Epithelial cell of proximal tubule (primary cell): ENCODE measurements around the gene ACE. TPM values are rescaled to one million over a fixed set of nuclear protein-coding genes. Genes with fewer than 3 reads are reported as not detected.

ENCODE experiments used
- DNase-seq: peaks from one replicate; pipeline ENCODE4 v3.0.0-alpha.2; 2011; ENCODE audit warnings: low read depth
- H3K4me3 ChIP-seq: 2 replicates; pipeline ENCODE4 v1.5.1; 2011; ENCODE audit warnings: low read depth, mild to moderate bottlenecking, low read length
- CTCF ChIP-seq: conservative IDR thresholded peaks from 2 replicates; pipeline ENCODE4 v1.5.1; 2012; ENCODE audit warnings: low read depth, mild to moderate bottlenecking, low read length
- total RNA-seq: library from RNA; depleted of rRNA; stranded (reverse); fragments of >200 nt; gene quantifications from 2 replicates; pipeline ENCODE4 v1.2.3, GENCODE V29; 2015

The ACE gene
- total RNA-seq, 1 donor from 2014 or later: 1.3 TPM

GRCh38 chr17:63440127-63440769 lies 36.6 kb upstream of the ACE start:
- no peak for TF ChIP-seq CTCF
- no peak for DNase-seq
- H3K4me3 ChIP-seq: no peak overlapping the region

GRCh38 chr17:63440770-63441335 lies 36.0 kb upstream of the ACE start:
- no peak for DNase-seq
- no peak for TF ChIP-seq CTCF
- H3K4me3 ChIP-seq: no peak overlapping the region

- no peak for TF ChIP-seq CTCF
- no peak for DNase-seq
- no peak overlapping the region for H3K4me3 ChIP-seq
These were observed 35.2 kb upstream of the ACE start for GRCh38 chr17:63441654-63442053.

- DNase-seq: no peak
- no peak for TF ChIP-seq CTCF
- H3K4me3 ChIP-seq: no peak overlapping the region
These were observed 34.8 kb upstream of the ACE start for GRCh38 chr17:63442074-63442473.

- H3K4me3 ChIP-seq: no peak overlapping the region
- DNase-seq: no peak
- TF ChIP-seq CTCF: peak; percentile 33
These were observed 34.3 kb upstream of the ACE start for GRCh38 chr17:63442549-63443035.

- no peak overlapping the region for H3K4me3 ChIP-seq
- no peak for DNase-seq
- no peak for TF ChIP-seq CTCF
These were observed 33.8 kb upstream of the ACE start for GRCh38 chr17:63443053-63443452.

GRCh38 chr17:63444457-63444856 lies 32.4 kb upstream of the ACE start:
- no peak for DNase-seq

More at GRCh38 chr17:63444457-63444856, 32.4 kb upstream of the ACE start:
- TF ChIP-seq CTCF: no peak
- H3K4me3 ChIP-seq: no peak overlapping the region
